ENCODE data around the gene FRAS1.
"Not testable (repeated sequence)": the region's sequence is repeated elsewhere in the genome, so short reads cannot be mapped to it uniquely, and the experiment has no call there.

DNA sequence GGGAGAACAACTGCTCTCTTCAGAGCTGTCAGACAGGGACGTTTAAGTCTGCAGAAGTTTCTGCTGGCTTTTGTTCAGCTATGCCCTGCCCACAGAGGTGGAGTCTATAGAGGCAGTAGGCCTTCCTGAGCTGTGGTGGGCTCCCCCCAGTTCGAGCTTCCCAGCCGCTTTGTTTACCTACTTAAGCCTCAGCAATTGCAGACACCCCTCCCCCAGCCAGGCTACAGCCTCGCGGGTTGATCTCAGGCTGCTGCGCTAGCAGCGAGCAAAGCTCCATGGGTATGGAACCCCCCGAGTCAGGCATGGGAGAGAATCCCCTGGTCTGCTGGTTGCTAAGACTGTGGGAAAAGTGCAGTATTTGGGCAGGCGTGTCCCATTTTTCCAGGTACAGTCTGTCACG is 449.1 kb downstream of the FRAS1 start:
- TF ChIP-seq, protein P1, sequence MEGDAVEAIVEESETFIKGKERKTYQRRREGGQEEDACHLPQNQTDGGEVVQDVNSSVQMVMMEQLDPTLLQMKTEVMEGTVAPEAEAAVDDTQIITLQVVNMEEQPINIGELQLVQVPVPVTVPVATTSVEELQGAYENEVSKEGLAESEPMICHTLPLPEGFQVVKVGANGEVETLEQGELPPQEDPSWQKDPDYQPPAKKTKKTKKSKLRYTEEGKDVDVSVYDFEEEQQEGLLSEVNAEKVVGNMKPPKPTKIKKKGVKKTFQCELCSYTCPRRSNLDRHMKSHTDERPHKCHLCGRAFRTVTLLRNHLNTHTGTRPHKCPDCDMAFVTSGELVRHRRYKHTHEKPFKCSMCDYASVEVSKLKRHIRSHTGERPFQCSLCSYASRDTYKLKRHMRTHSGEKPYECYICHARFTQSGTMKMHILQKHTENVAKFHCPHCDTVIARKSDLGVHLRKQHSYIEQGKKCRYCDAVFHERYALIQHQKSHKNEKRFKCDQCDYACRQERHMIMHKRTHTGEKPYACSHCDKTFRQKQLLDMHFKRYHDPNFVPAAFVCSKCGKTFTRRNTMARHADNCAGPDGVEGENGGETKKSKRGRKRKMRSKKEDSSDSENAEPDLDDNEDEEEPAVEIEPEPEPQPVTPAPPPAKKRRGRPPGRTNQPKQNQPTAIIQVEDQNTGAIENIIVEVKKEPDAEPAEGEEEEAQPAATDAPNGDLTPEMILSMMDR (IDR thresholded peaks at IDR 0.05) = not testable (repeated sequence)
- not testable (repeated sequence) for TF ChIP-seq POLR2A (IDR thresholded peaks at IDR 0.05)
